ENCODE data around the gene CDPF1. TPM values are rescaled to one million over a fixed set of nuclear protein-coding genes. Genes with fewer than 3 reads are reported as not detected.

CDPF1 gene
- total RNA-seq, 1 experiment from 2014 or later, result 14.1 TPM

GRCh38 chr22:46289244-46289891, 39.3 kb upstream of the CDPF1 start:
- no peak overlapping the region for H2AFZ ChIP-seq (ENCODE audit: low read length)
- H3K4me2 ChIP-seq (ENCODE audit: low read length), result no peak overlapping the region
- ATAC-seq, result no peak
- H3K36me3 ChIP-seq (ENCODE audit: low read depth, low read length), result no peaks in the 10 kb centered on the region
- ChIA-PET POLR2A (ENCODE audit: unreplicated experiment) (no interaction called here), CTCF (no interaction called here)
- no peaks in the 10 kb centered on the region for H3F3A ChIP-seq (ENCODE audit: low read length, unreplicated experiment)
- H3K79me2 ChIP-seq (ENCODE audit: low read length), result no peaks in the 10 kb centered on the region
- no TSS peak for BruUV-seq (replicated peaks)
- no peak for TF ChIP-seq EZH2phosphoT487 (IDR thresholded peaks at IDR 0.05; ENCODE audit: borderline replicate concordance, low read length)
- TF ChIP-seq EZH2 (IDR thresholded peaks at IDR 0.05; ENCODE audit: low read length, unreplicated experiment), result no peak
- no peak for TF ChIP-seq CTCF (conservative IDR thresholded peaks at IDR 0.05; ENCODE audit: low read depth, low read length)
- no peaks in the 10 kb centered on the region for H3K9me2 ChIP-seq (replicated peaks; ENCODE audit: low read length)
- H4K20me1 ChIP-seq (ENCODE audit: low read length), result no peaks in the 10 kb centered on the region
- H3K27ac ChIP-seq (ENCODE audit: low read length), result no peak overlapping the region
- intact Hi-C loops (cut with micrococcal nuclease), result no loop called here
- no peak overlapping the region for H3K9ac ChIP-seq (ENCODE audit: low read length)
- no peaks in the 10 kb centered on the region for H3K27me3 ChIP-seq (ENCODE audit: low read length)
- no peaks in the 10 kb centered on the region for H3K4me1 ChIP-seq (ENCODE audit: insufficient read depth, low read length)
- DNase-seq, result no peak
- H3K9me3 ChIP-seq (ENCODE audit: low read length), result no peaks in the 10 kb centered on the region
- no peak overlapping the region for H3K4me3 ChIP-seq (ENCODE audit: low read length)

DNA sequence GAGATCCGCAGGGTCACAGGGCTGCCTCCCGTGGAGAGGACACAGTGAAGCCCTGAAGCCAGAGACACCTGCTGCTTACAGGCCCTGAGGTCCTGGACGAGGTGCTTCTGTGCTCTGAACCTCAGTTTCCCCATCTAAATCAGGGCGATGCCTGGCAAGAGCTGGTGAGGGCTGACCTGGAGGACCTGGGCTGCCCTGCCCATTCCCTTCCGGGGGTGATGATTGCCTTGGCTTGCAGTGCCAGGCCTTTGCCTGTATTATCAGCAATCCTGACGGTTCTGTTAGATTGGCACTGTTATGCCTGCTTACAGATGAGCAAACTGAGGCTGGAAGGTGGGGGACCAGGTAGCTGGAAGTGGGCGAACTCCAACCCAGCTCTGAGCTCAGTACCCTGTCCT, 38.8 kb upstream of the CDPF1 start:
- intact Hi-C loops (cut with micrococcal nuclease), result no loop called here
- no peaks in the 10 kb centered on the region for H4K20me1 ChIP-seq (ENCODE audit: low read length)
- CTCF ChIA-PET, result no interaction called here
- ATAC-seq (no peak), DNase-seq (no peak)
- no peaks in the 10 kb centered on the region for H3K27me3 ChIP-seq (ENCODE audit: low read length)
- no peaks in the 10 kb centered on the region for H3K9me2 ChIP-seq (replicated peaks; ENCODE audit: low read length)
- BruUV-seq (replicated peaks), result no TSS peak
- H2AFZ ChIP-seq (ENCODE audit: low read length), result no peak overlapping the region
- no peak overlapping the region for H3K4me2 ChIP-seq (ENCODE audit: low read length)
- POLR2A ChIA-PET (ENCODE audit: unreplicated experiment), result no interaction called here
- H3K79me2 ChIP-seq (ENCODE audit: low read length), result no peaks in the 10 kb centered on the region
- no peak overlapping the region for H3K4me3 ChIP-seq (ENCODE audit: low read length)
- no peaks in the 10 kb centered on the region for H3F3A ChIP-seq (ENCODE audit: low read length, unreplicated experiment)
- H3K27ac ChIP-seq (ENCODE audit: low read length), result no peak overlapping the region
- no peak overlapping the region for H3K9ac ChIP-seq (ENCODE audit: low read length)
- H3K9me3 ChIP-seq (ENCODE audit: low read length), result no peaks in the 10 kb centered on the region
- no peak for TF ChIP-seq CTCF (conservative IDR thresholded peaks at IDR 0.05; ENCODE audit: low read depth, low read length)
- no peaks in the 10 kb centered on the region for H3K4me1 ChIP-seq (ENCODE audit: insufficient read depth, low read length)
- no peaks in the 10 kb centered on the region; the same call in 1 of the 2 replicates for H3K36me3 ChIP-seq (ENCODE audit: low read depth, low read length)

DNA sequence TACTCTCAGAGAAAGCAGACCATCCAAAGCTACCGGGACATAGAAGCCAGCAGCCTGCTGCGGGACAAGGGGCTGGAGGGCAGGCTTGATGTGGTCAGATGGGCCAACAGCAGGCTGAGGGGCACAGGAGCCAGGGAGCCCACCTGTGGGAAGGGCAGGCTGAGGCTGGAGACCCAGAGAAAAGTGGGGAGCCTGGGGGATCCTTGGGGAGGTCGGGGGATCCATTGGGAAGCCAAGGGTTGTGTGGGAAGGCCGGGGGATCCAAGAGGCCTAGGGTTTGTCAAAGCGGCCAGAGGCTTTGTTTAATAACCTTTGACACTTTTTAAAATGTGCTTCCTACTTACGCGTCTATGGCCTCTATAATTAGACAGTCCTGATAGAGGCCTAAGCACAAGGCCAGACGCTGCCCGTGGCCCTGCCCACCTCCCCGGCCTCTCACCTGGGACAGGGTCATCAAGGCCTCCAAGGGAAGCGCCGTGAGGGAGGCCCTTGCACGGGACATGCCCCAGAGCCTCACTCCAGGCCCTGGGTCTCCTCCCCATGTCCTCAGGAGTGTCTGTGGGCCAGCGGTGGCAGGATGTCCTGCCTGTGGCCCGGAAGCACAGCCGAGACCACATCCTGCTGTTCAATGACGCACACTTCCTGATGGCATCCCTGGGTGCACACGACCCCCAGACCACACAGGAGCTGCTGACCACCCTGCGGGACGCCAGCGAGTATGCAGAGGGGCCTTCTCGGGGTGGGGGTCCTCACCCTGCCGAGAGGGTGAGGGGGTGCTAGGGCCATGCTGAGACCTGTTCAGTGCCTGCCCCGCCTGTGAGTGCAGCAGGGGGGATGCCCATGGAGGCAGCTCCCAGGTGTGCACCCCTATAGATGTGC, 38.0 kb upstream of the CDPF1 start:
- H3K4me1 ChIP-seq (ENCODE audit: insufficient read depth, low read length), result no peaks in the 10 kb centered on the region
- H3K4me2 ChIP-seq (ENCODE audit: low read length), result no peak overlapping the region
- no peak for DNase-seq
- H3K36me3 ChIP-seq (ENCODE audit: low read depth, low read length), result no peaks in the 10 kb centered on the region; the same call in 1 of the 2 replicates
- no peaks in the 10 kb centered on the region for H3K27me3 ChIP-seq (ENCODE audit: low read length)
- H3K79me2 ChIP-seq (ENCODE audit: low read length), result no peaks in the 10 kb centered on the region
- no peak for TF ChIP-seq EZH2 (IDR thresholded peaks at IDR 0.05; ENCODE audit: low read length, unreplicated experiment)
- no peak for TF ChIP-seq CTCF (conservative IDR thresholded peaks at IDR 0.05; ENCODE audit: low read depth, low read length)
- TF ChIP-seq EZH2phosphoT487 (IDR thresholded peaks at IDR 0.05; ENCODE audit: borderline replicate concordance, low read length), result no peak
- CTCF ChIA-PET, result no interaction called here
- H3F3A ChIP-seq (ENCODE audit: low read length, unreplicated experiment), result no peaks in the 10 kb centered on the region
- H3K27ac ChIP-seq (ENCODE audit: low read length), result no peak overlapping the region
- no peaks in the 10 kb centered on the region for H3K9me3 ChIP-seq (ENCODE audit: low read length)
- intact Hi-C loops (cut with micrococcal nuclease), result no loop called here
- H3K4me3 ChIP-seq (ENCODE audit: low read length), result no peak overlapping the region
- ATAC-seq, result no peak
- no peaks in the 10 kb centered on the region for H4K20me1 ChIP-seq (ENCODE audit: low read length)
- POLR2A ChIA-PET (ENCODE audit: unreplicated experiment), result interaction anchor here (0.6 kb wide), 1 partner anchor 834 kb away, joined by 3 read pairs; no protein-coding TSS in a partner anchor
- no peak overlapping the region for H3K9ac ChIP-seq (ENCODE audit: low read length)
- no TSS peak for BruUV-seq (replicated peaks)
- no peak overlapping the region for H2AFZ ChIP-seq (ENCODE audit: low read length)
- H3K9me2 ChIP-seq (replicated peaks; ENCODE audit: low read length), result no peaks in the 10 kb centered on the region
